Measurements from ENCODE around the gene APOL6.

Gene APOL6, protein sequence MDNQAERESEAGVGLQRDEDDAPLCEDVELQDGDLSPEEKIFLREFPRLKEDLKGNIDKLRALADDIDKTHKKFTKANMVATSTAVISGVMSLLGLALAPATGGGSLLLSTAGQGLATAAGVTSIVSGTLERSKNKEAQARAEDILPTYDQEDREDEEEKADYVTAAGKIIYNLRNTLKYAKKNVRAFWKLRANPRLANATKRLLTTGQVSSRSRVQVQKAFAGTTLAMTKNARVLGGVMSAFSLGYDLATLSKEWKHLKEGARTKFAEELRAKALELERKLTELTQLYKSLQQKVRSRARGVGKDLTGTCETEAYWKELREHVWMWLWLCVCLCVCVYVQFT

DNA sequence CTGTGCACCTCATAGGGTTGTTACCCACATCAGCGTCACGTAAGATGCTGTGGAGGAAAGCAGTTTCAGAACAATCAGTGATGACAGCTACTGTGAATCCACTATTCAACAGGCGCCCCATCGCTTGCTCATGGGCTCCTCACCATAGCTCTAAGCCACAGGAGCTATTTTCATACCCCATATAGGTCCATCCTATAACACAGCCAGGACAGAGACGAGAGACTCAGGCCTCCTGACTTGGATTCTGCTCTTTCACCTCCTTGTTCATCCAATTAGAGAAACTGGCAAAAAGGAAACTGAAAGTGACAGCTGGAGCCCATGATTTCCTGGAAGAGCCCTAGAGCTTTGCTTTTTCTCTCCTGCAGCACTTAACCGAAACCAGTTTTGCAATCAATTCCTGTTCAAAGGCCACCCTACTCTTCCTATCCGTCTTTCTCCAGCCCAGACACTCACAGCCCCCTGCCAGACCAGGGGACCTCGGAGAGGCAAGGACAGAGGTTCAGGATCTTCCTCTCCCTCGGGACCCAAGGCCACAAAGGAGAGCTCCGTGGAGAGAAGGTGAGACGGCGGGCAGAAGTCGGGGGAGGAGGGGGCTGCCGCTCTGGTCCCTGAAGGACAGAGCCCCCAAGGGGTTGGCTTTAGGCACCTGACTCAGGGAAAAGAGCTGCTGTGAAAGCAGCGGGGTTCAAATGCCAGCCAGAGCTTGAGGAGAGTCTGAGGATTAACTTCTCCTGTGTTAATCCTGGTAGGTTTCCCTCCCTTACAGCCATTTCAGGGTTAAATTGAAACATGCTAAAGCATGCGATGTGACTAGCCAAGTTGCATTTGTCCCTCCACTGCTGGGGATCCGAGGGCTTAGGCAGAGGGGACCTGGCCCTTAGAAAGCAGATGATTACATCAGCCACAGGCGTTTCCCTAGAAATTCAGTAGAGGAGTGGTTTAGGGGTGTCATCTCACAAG is at the start of gene APOL6:
Gene APOL6 (plus strand): TSS at position 381 of the 960 bp plus-strand sequence. CDS start 7,980 bp downstream, outside the sequence.
- TF ChIP-seq, protein P1, sequence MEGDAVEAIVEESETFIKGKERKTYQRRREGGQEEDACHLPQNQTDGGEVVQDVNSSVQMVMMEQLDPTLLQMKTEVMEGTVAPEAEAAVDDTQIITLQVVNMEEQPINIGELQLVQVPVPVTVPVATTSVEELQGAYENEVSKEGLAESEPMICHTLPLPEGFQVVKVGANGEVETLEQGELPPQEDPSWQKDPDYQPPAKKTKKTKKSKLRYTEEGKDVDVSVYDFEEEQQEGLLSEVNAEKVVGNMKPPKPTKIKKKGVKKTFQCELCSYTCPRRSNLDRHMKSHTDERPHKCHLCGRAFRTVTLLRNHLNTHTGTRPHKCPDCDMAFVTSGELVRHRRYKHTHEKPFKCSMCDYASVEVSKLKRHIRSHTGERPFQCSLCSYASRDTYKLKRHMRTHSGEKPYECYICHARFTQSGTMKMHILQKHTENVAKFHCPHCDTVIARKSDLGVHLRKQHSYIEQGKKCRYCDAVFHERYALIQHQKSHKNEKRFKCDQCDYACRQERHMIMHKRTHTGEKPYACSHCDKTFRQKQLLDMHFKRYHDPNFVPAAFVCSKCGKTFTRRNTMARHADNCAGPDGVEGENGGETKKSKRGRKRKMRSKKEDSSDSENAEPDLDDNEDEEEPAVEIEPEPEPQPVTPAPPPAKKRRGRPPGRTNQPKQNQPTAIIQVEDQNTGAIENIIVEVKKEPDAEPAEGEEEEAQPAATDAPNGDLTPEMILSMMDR (IDR thresholded peaks at IDR 0.05; ENCODE audit: low read depth, low read length), result no peak
- in situ Hi-C loops (cut with HindIII; ENCODE audit: low sequenced_read_pairs), result no loop called here
- H3K4me3 ChIP-seq (ENCODE audit: low read depth, low read length), result peak within 1 kb of the TSS; percentile 55
- peak; percentile 70 for DNase-seq (ENCODE audit: low read depth, low spot score)

DNA sequence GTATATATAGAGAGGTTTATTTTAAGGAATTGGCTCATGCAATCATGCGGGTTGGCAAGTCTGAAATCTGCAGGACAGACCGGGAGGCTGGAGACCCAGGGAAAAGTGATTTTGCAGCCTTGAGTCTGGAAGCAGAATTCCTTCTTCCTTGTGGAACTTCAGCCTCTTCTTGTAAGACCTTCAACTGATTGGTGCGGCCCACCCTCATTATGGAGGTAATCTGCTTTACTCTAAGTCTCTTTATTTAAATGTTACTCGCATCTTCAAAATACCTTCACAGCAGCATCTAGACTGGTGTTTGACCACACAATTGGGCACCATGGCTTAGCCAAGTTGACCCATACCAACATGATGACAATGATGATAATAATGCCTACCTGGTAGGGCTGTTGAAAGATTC is 48.9 kb upstream of the APOL6 start:
- TF ChIP-seq, protein P1 (IDR thresholded peaks at IDR 0.05; ENCODE audit: low read depth, low read length), result no peak
- DNase-seq (ENCODE audit: low read depth, low spot score), result no peak
- H3K4me3 ChIP-seq (ENCODE audit: low read depth, low read length), result no peak overlapping the region
- in situ Hi-C loops (cut with HindIII; ENCODE audit: low sequenced_read_pairs), result no loop called here

DNA sequence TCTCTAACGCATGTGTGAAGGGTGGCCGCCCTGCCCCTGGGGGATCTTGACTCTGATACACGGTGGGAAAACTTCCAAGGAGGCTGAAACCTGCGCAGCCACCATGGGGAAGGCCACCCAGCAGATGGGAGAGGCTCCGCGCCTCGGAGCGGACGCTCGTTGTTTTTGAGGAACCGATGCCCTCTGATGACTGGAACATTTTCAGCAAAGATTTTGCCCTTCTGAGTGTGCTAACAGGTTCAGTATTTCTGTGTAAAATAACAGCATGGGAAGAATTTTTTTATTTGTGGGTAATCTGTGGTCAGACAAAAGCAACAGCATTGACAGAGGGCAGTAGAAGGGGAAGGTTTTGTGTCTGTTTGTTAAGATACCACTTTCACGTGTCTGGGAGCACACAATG is 47.8 kb upstream of the APOL6 start:
- in situ Hi-C loops (cut with HindIII; ENCODE audit: low sequenced_read_pairs), result no loop called here
- TF ChIP-seq, protein P1 (IDR thresholded peaks at IDR 0.05; ENCODE audit: low read depth, low read length), result no peak
- no peak overlapping the region for H3K4me3 ChIP-seq (ENCODE audit: low read depth, low read length)
- no peak for DNase-seq (ENCODE audit: low read depth, low spot score)

DNA sequence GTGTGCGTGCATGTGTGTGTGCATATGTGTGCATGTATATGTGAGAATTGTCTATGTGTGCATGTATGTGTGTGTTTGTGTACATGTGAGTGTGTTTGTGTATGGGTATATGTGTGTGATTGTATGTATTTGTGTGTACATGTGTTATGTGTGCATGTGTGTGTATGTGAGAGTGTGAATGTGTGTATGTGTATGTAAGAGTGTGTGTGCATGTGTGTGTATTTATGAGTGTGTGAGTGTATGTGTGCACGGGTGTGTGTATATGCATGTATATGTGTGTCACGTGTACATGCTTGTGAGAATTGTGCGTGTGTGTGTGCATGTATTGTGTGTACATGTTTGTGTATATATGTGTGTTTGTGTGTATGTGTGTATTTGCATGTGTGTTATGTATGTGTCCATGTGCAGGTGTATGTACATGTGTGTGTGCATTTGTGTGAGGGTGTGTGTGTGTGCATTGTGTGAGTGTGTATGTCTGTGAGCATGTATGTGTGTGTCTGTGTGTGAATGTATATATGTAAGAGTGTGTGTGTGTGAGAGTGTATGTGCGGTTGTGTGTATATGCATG is 47.1 kb upstream of the APOL6 start:
- no peak overlapping the region for H3K4me3 ChIP-seq (ENCODE audit: low read depth, low read length)
- in situ Hi-C loops (cut with HindIII; ENCODE audit: low sequenced_read_pairs), result no loop called here
- DNase-seq (ENCODE audit: low read depth, low spot score), result no peak
- TF ChIP-seq, protein P1 (IDR thresholded peaks at IDR 0.05; ENCODE audit: low read depth, low read length), result no peak

DNA sequence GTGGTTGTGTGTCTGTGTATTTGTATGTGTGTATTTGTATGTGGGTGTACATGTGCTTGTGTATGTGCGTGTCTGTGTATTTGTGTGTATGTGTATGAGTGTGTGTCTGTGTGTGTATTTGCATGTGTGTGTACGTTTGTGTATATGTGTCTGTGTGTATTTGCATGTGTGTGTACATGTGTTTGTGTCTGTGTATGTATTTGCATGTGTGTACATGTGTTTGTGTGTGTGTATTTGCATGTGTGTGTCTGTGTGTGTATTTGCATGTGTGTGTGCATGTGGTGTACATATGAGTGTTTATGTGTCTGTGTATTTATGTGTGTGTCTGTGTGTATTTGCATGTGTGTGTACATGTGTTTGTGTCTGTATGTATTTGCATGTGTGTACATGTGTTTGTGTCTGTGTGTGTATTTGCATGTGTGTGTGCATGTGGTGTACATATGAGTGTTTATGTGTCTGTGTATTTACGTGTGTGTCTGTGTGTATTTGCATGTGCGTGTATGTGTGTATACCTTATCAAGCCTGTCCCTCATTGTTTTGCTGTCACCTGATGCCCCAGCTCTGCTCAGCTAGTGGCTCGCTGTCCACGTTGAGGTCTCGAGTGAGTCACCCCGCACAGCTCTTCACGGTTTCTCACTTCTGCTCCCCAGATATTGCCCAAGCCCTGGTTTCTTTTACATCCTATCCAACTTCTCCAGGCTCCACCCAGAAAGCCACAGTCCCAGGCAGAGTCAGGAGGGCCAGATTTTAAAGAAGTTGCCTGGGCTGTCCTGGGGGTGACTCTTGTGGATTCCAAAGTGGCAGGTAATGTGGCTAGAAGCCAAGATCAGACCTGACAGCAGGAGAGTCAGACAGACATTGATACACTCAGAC is 46.3 kb upstream of the APOL6 start:
- TF ChIP-seq, protein P1 (IDR thresholded peaks at IDR 0.05; ENCODE audit: low read depth, low read length), result no peak
- in situ Hi-C loops (cut with HindIII; ENCODE audit: low sequenced_read_pairs), result no loop called here
- peak; percentile 27 for DNase-seq (ENCODE audit: low read depth, low spot score)
- no peak overlapping the region for H3K4me3 ChIP-seq (ENCODE audit: low read depth, low read length)

Data from astrocyte of the spinal cord (primary cell).